Gastroesophageal sphincter (tissue), 4 donors: ENCODE data around the gene NECTIN3. TPM values are rescaled to one million over a fixed set of nuclear protein-coding genes. Genes with fewer than 3 reads are reported as not detected.

Experiments
- ATAC-seq: fragments of 150-250 bp; one replicate; pipeline ENCODE4 v1.9.1; 2016; ENCODE audit warnings: mild to moderate bottlenecking, moderate library complexity
- H3K27ac ChIP-seq, 4 donors: fragments of 200-600 bp; sonication (generic) in 3 of 4; 1 replicate in 3 of 4; 2 replicates in 1 of 4; pipeline ENCODE4 v1.5.1; 2016 to 2019
- H3K27me3 ChIP-seq: fragments of 200-600 bp; sonication (generic); one replicate; pipeline ENCODE4 v1.5.1; 2019
- H3K36me3 ChIP-seq, 2 donors: fragments of 200-600 bp; sonication (generic); one replicate each; pipeline ENCODE4 v1.5.1; 2019; ENCODE audit warnings: control low read depth in 1 of 2
- H3K4me1 ChIP-seq, 3 donors: fragments of 200-600 bp; sonication (generic); 1 replicate in 2 of 3; 2 replicates in 1 of 3; pipeline ENCODE4 v1.5.1; 2016 to 2019; ENCODE audit warnings: control low read depth in 2 of 3
- H3K4me3 ChIP-seq, 2 donors: fragments of 200-600 bp; sonication (generic); one replicate each; pipeline ENCODE4 v1.5.1; 2019; ENCODE audit warnings: mild to moderate bottlenecking in 1 of 2, moderate library complexity in 1 of 2
- H3K9me3 ChIP-seq, 3 donors: fragments of 200-600 bp; sonication (generic); one replicate each; pipeline ENCODE4 v1.5.1; 2017 to 2019; ENCODE audit warnings: control low read depth in 2 of 3
- CTCF ChIP-seq, 4 experiments: fragments of 200-600 bp in 2 of 4; fragments of 450-650 bp in 2 of 4; sonication (generic) in 1 of 4; IDR thresholded peaks; one replicate each; pipeline ENCODE4 v1.5.1; 2017 to 2019; ENCODE audit warnings: antibody characterized with exemption in 4 of 4, mild to moderate bottlenecking in 2 of 4, moderate library complexity in 2 of 4
- EP300 ChIP-seq: sonication (generic); formaldehyde crosslinking; IDR thresholded peaks from one replicate; pipeline ENCODE4 v1.6.1; 2017; ENCODE audit warnings: antibody characterized with exemption, mild to moderate bottlenecking
- POLR2A ChIP-seq, 2 donors: fragments of 450-650 bp; IDR thresholded peaks; one replicate each; pipeline ENCODE4 v1.6.1; 2017; ENCODE audit warnings: antibody characterized with exemption in 2 of 2, mild to moderate bottlenecking in 2 of 2, moderate library complexity in 1 of 2
- POLR2AphosphoS5 ChIP-seq: sonication (generic); formaldehyde crosslinking; IDR thresholded peaks from one replicate; pipeline ENCODE4 v1.6.1; 2017; ENCODE audit warnings: antibody characterized with exemption
- WGBS, 2 donors: methylation state at CpG; one replicate each; pipeline ENCODE4 v1.1.5; 2018; ENCODE audit warnings: low coverage in 1 of 2; 5-methylcytosine and 5-hydroxymethylcytosine counted together
- total RNA-seq, 4 donors: library from RNA; depleted of rRNA; stranded (reverse); fragments of >200 nt; gene quantifications; one replicate each; pipeline ENCODE4 v1.1.0, GENCODE V29; 2016

The NECTIN3 gene
- total RNA-seq, 4 donors from 2014 or later, result 22.3 to 45.1 (median 31.1) TPM

GRCh38 chr3:111070772-111071256 lies 802 bp upstream of the NECTIN3 start:
- Histone ChIP-seq H3K4me3 (peak overlapping the region; percentile 84 to 88), H3K4me1 (peaks cover 0 to 43% (median 0%) of the 10 kb centered on the region in 3 donors), H3K36me3 (no peaks in the 10 kb centered on the region), H3K27ac (peak overlapping the region; percentile 87 to 98 (median 94)), H3K27me3 (no peaks in the 10 kb centered on the region), H3K9me3 (no peaks in the 10 kb centered on the region)
- 0 to 1% methylated on average over 12 to 15 of the region's 23 CpGs for WGBS, 2 donors
- TF ChIP-seq CTCF (IDR thresholded peaks at IDR 0.05) (no peak), POLR2A (IDR thresholded peaks at IDR 0.05) (peak in 1 of 2 donors; percentile 10), POLR2AphosphoS5 (no peak), EP300 (no peak)
- ATAC-seq, result peak; percentile 56

- TF ChIP-seq POLR2A (IDR thresholded peaks at IDR 0.05), result no peak
- TF ChIP-seq CTCF (IDR thresholded peaks at IDR 0.05), result no peak
- TF ChIP-seq EP300, result no peak
- no peak for TF ChIP-seq POLR2AphosphoS5
- Histone ChIP-seq H3K27ac (peak overlapping the region; percentile 87 to 98 (median 94)), H3K36me3 (no peaks in the 10 kb centered on the region), H3K27me3 (no peaks in the 10 kb centered on the region), H3K4me3 (peak overlapping the region; percentile 84 to 88), H3K4me1 (peaks cover 0 to 54% (median 0%) of the 10 kb centered on the region in 3 donors), H3K9me3 (no peaks in the 10 kb centered on the region)
- WGBS, 2 donors, result 0% methylated on average over 13 of the region's 71 CpGs
- peak; percentile 12 for ATAC-seq
Observed at GRCh38 chr3:111072031-111072921, 660 bp downstream of the NECTIN3 start.

GRCh38 chr3:111073218-111073617 lies 1.6 kb downstream of the NECTIN3 start:
- Histone ChIP-seq H3K4me3 (peak overlapping the region; percentile 84 to 88), H3K27ac (peak overlapping the region in 3 of 4 donors; percentile 9 to 98 (median 91)), H3K4me1 (peaks cover 0 to 57% (median 0%) of the 10 kb centered on the region in 3 donors), H3K27me3 (no peaks in the 10 kb centered on the region), H3K36me3 (no peaks in the 10 kb centered on the region), H3K9me3 (no peaks in the 10 kb centered on the region)
- no peak for ATAC-seq
- TF ChIP-seq CTCF (IDR thresholded peaks at IDR 0.05), result no peak
- no peak for TF ChIP-seq POLR2AphosphoS5
- TF ChIP-seq POLR2A (IDR thresholded peaks at IDR 0.05), result no peak
- WGBS, 2 donors, result 14 to 31% methylated on average over 5 of the region's 5 CpGs

GRCh38 chr3:111076732-111077131 lies 5.1 kb downstream of the NECTIN3 start:
- Histone ChIP-seq H3K4me1 (peaks cover 0 to 70% (median 0%) of the 10 kb centered on the region in 3 donors), H3K9me3 (no peaks in the 10 kb centered on the region), H3K27ac (no peak overlapping the region), H3K36me3 (no peaks in the 10 kb centered on the region), H3K27me3 (no peaks in the 10 kb centered on the region), H3K4me3 (no peak overlapping the region)
- ATAC-seq, result no peak
- 83 to 95% methylated on average over 4 to 5 of the region's 5 CpGs for WGBS, 2 donors
- TF ChIP-seq POLR2A (IDR thresholded peaks at IDR 0.05) (no peak), EP300 (no peak), POLR2AphosphoS5 (no peak), CTCF (IDR thresholded peaks at IDR 0.05) (no peak)
